ENCODE measurements around the gene ADTRP.

Gene ADTRP

GRCh38 chr6:11772109-11772825, 6.3 kb downstream of the ADTRP start:
- Mint-ChIP-seq H3K36me3 (no peaks in the 10 kb centered on the region), H3K27me3 (peaks cover 37% of the 10 kb centered on the region), H3K4me1 (peaks cover 33% of the 10 kb centered on the region), H3K27ac (no peak overlapping the region), H3K9me3 (no peaks in the 10 kb centered on the region), H3K4me3 (no peak overlapping the region)
- ATAC-seq, result no peak

GRCh38 chr6:11771473-11772048, 7.0 kb downstream of the ADTRP start:
- Mint-ChIP-seq H3K27ac (no peak overlapping the region), H3K36me3 (no peaks in the 10 kb centered on the region), H3K27me3 (peaks cover 37% of the 10 kb centered on the region), H3K9me3 (no peaks in the 10 kb centered on the region), H3K4me3 (no peak overlapping the region), H3K4me1 (peaks cover 33% of the 10 kb centered on the region)
- no peak for ATAC-seq

- Mint-ChIP-seq H3K4me3 (no peak overlapping the region), H3K4me1 (peaks cover 30% of the 10 kb centered on the region), H3K27me3 (peaks cover 37% of the 10 kb centered on the region), H3K27ac (peak overlapping the region; percentile 8), H3K9me3 (no peaks in the 10 kb centered on the region), H3K36me3 (no peaks in the 10 kb centered on the region)
- no peak for ATAC-seq
Measured at GRCh38 chr6:11770546-11771466, 7.8 kb downstream of the ADTRP start.

GRCh38 chr6:11769811-11770545, 8.6 kb downstream of the ADTRP start:
- peak overlapping the region; percentile 8 for H3K27ac Mint-ChIP-seq
- no peaks in the 10 kb centered on the region for H3K36me3 Mint-ChIP-seq
- no peaks in the 10 kb centered on the region for H3K9me3 Mint-ChIP-seq
- no peak for ATAC-seq
- H3K4me1 Mint-ChIP-seq, result peaks cover 22% of the 10 kb centered on the region
- H3K27me3 Mint-ChIP-seq, result peaks cover 37% of the 10 kb centered on the region
- H3K4me3 Mint-ChIP-seq, result no peak overlapping the region

GRCh38 chr6:11769244-11769643, 9.4 kb downstream of the ADTRP start:
- Mint-ChIP-seq H3K27ac (no peak overlapping the region), H3K4me1 (peaks cover 18% of the 10 kb centered on the region), H3K9me3 (no peaks in the 10 kb centered on the region), H3K36me3 (no peaks in the 10 kb centered on the region), H3K27me3 (peaks cover 37% of the 10 kb centered on the region), H3K4me3 (no peak overlapping the region)
- no peak for ATAC-seq

GRCh38 chr6:11767978-11768756, 10.4 kb downstream of the ADTRP start:
- Mint-ChIP-seq H3K27ac (peak overlapping the region; percentile 33), H3K27me3 (peaks cover 45% of the 10 kb centered on the region), H3K9me3 (no peaks in the 10 kb centered on the region), H3K36me3 (no peaks in the 10 kb centered on the region), H3K4me3 (no peak overlapping the region), H3K4me1 (peaks cover 18% of the 10 kb centered on the region)
- no peak for ATAC-seq

GRCh38 chr6:11767458-11767857, 11.1 kb downstream of the ADTRP start:
- H3K4me3 Mint-ChIP-seq, result no peak overlapping the region
- H3K4me1 Mint-ChIP-seq, result peaks cover 18% of the 10 kb centered on the region
- H3K36me3 Mint-ChIP-seq, result no peaks in the 10 kb centered on the region
- no peaks in the 10 kb centered on the region for H3K9me3 Mint-ChIP-seq
- H3K27me3 Mint-ChIP-seq, result peaks cover 39% of the 10 kb centered on the region
- no peak for ATAC-seq
- peak overlapping the region; percentile 33 for H3K27ac Mint-ChIP-seq

GRCh38 chr6:11766589-11767450, 11.8 kb downstream of the ADTRP start:
- Mint-ChIP-seq H3K9me3 (no peaks in the 10 kb centered on the region), H3K4me1 (peaks cover 18% of the 10 kb centered on the region), H3K36me3 (no peaks in the 10 kb centered on the region), H3K27me3 (peaks cover 34% of the 10 kb centered on the region), H3K27ac (no peak overlapping the region), H3K4me3 (no peak overlapping the region)
- no peak for ATAC-seq

- ATAC-seq, result no peak
- Mint-ChIP-seq H3K4me3 (no peak overlapping the region), H3K9me3 (no peaks in the 10 kb centered on the region), H3K36me3 (no peaks in the 10 kb centered on the region), H3K27ac (no peak overlapping the region), H3K4me1 (peaks cover 18% of the 10 kb centered on the region), H3K27me3 (peaks cover 34% of the 10 kb centered on the region)
Measured at GRCh38 chr6:11766043-11766442, 12.6 kb downstream of the ADTRP start.

- Mint-ChIP-seq H3K9me3 (no peaks in the 10 kb centered on the region), H3K27me3 (peaks cover 26% of the 10 kb centered on the region), H3K4me3 (no peak overlapping the region), H3K4me1 (peaks cover 8% of the 10 kb centered on the region), H3K27ac (no peak overlapping the region), H3K36me3 (no peaks in the 10 kb centered on the region)
- no peak for ATAC-seq
Measured at GRCh38 chr6:11764250-11764604, 14.4 kb downstream of the ADTRP start.

- Mint-ChIP-seq H3K27ac (no peak overlapping the region), H3K4me3 (no peak overlapping the region), H3K27me3 (peaks cover 20% of the 10 kb centered on the region), H3K9me3 (no peaks in the 10 kb centered on the region), H3K4me1 (peaks cover 8% of the 10 kb centered on the region), H3K36me3 (no peaks in the 10 kb centered on the region)
- no peak for ATAC-seq
Measured at GRCh38 chr6:11763460-11764249, 14.9 kb downstream of the ADTRP start.

GRCh38 chr6:11762794-11763459, 15.7 kb downstream of the ADTRP start:
- Mint-ChIP-seq H3K36me3 (no peaks in the 10 kb centered on the region), H3K4me3 (no peak overlapping the region), H3K9me3 (peaks cover 2% of the 10 kb centered on the region), H3K27ac (no peak overlapping the region), H3K4me1 (peaks cover 7% of the 10 kb centered on the region), H3K27me3 (peaks cover 16% of the 10 kb centered on the region)
- no peak for ATAC-seq
